Activated effector memory CD4-positive, alpha-beta T cell treated with Interleukin-2 at 50 U/mL for 16 hours (primary cell): ENCODE data around the gene MAST4.

ENCODE experiments used
- DNase-seq: peaks from one replicate; pipeline ENCODE4 v3.0.0-alpha.2; 2020

MAST4 gene

DNA sequence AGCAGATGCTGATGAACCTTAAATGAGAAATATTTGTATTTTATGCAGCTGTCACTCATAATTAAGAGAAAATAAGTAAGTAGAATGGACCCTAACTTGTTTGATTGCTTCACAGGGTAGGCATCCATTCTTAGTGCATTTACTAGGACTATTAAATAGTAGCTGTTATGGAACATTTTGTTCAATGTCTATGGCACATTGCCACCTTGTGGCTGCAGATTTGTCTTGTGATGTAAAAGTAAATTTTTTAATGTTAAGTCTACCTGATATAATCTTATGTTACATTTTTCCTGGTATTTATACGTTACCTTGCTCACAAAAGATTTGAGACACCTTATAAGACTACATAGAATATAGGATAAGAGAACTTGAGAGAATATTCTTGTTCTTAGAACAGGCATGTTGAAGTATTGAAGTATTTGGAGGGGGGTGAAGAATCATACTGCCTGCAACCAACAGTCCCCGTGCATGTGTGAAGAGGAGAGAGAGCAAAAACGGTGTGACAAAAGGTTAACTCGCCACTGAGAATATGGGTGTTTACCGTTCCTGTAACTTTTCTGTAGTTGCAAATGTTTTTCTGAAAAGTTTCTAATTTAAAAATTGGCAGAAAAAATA, 161.1 kb downstream of the MAST4 start:
- DNase-seq = no peak

DNA sequence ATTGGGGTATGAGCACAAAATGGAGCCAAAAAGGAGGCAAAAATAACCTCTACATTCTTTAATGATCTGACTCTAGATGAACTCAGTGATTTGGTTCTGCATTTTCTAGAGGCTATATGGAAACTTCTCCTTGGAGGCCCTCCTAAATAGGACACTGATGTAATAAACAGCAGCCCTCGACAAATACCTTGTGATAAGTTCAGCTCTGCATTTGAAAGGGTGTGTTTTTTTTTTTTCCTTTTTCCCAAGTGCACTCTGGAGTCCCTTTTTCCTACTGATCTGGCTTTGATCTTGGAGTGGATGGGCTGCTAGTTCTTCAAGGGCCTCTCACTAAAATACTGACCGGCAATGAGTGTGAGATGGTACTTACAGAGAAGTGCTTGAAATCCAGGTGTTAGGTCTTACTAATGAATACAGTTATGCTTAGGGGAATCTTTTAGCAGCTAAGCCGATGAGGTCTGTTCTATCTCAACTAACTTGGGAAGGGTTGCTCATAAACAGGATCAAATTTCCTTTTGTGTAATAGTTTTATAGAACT, 161.7 kb downstream of the MAST4 start:
- no peak for DNase-seq

DNA sequence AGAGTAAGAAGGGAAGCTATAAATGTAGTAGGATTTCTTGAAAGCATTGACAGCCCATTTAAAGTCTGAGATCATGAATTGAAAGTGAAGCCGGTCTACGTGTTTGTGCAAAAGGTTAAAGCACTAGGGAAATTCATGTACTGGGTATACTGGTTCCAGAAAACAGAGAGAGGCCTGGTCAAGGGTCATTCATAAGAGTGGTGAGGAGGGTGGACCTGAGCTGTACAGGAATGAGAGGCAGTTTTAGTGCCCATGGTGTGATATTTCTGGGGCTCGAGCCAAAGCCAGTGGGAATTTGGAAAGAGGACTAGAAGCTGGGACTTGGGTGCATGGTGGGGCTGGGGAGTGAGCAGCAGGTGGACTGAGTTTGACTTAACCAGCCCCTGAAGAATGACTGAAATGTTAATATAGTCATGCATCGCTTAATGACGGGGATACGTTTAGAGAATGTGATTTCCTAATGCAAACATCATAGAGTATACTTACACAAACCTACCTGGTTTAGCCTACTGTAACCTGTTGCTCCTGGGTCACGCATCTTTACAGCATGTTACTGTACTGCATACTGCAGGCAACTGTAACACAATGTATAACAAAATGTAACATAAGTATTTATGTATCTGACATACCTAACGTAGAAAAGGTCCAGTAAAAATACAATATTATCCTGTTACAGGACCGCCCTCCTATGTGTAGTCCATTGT, 173.0 kb downstream of the MAST4 start:
- DNase-seq = no peak

DNA sequence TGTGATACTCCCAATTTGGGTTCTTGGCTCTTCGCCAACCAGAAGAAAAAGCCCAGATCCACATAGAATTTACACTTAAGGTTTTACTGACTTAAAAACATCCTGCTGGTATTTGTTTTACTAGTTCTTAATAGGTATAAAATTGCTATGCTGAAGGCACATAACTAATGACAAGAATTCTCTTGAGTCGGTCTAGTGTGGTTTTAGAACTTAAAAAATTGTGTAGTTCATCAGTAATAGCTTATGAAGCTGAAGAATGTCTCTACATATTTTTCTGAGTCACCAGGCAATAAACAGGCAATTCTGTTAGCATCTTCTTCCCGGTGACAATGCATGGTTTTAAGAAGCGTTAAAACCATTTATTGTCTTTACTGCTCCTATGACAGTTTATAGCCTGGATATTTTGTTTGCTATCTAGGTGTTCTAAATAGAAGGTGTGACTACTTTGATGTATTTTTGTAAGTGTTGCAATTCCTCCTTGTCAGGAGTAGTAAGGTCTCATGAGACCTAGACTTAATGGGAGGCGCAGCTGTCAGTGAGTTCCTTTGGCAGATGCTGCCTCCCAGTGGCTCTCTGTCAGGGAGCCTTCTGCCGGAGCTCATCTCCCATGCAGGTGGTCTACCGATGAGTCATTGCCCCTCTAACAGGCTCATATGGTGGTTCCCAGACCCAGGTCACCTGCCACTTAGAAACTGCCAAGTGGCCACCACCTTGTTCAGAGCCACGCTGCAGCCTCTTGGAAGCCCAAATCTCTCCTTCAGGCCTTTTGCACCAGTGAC, 173.8 kb downstream of the MAST4 start:
- no peak for DNase-seq

DNA sequence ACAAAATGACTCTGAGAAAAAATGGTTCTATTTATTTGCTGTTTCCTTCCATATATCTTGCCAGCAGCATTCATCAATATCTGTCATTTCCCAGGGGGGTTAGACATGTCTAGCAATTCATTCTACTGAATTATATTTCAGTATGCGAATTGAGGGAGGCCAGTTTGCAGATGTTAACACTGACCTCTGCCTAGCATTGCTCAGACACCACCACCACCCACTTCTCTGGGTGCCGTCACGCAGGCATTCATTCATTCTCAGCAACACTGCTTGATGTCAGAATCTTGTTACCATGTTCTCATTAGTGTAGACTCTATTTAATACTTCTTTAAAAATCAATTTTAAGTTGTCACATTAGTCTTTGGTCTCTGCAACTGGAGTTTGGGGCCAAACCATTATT, 181.7 kb downstream of the MAST4 start:
- DNase-seq = no peak

DNA sequence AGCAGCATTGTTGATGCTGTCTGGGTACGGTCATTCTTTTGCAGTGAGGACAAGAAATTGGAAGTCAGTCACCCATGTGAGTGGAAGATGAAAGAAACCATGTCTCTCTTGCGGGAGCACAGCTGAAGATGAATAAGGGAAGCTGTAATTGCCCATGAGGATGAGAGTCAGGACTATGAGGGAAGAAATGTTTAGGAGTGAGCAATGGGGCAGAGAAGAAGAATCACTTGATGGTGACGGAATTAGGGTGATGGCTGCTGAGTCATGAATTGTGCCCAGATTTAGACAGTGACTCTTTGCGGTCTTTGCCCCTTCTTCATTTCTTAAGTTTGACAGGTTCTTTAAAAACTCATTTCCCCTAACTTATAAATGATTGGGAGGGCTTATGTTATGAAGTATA, 183.3 kb downstream of the MAST4 start:
- no peak for DNase-seq

DNA sequence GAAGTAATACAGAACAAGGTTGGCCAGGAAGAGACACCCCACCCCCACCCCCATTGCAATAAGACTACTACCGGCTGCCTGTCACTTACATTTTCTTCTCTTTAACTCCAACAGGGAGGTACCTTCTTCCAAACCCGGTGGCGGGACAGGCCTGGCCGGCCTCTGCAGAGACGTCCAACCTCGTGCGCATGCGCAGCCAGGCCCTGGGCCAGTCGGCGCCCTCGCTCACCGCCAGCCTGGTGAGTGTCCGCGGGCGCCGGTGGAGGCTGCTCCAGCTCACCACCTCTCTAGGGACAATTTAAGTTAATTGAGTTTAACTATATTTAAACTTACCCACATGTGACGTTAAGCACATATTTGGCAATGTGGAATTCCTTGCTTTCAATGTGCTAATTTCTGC, 192.4 kb downstream of the MAST4 start:
- DNase-seq = no peak

DNA sequence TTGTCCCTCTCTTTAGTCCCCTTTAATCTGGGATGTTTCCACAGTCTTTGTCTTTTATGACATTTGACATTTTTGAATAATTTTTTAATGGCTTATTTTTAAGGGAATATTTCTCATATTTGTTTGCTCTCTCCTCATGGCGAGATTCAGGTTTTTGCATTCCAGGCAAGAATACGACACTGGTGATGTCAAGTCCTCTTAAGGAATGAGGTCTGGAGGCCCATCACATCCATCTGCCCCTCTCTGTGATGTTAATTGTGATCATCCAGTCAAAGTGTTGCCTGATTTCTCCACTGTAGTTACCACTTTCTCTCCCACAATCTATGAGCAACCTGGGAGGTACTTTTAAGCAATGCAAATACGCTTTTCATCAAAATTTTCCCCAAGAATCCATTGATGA, 193.2 kb downstream of the MAST4 start:
- no peak for DNase-seq

DNA sequence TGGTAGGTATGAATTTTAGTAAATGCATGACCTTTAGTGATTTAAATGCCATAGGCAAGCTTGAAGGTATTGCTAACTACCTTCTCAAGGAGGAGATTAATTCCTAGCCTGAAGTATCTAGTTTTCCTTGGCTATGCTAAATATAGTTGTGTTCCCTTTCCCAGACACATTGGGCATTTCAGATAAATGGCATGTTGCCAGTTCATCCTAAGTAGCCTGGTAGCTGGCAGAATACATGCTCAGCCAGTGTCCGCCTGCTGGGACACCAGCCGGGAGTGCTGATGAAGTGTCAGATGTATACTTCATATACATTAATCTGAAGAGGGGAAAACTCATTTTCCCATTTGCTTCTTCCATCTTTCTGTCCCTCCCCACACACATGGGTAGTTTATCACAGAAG, 196.9 kb downstream of the MAST4 start:
- no peak for DNase-seq

DNA sequence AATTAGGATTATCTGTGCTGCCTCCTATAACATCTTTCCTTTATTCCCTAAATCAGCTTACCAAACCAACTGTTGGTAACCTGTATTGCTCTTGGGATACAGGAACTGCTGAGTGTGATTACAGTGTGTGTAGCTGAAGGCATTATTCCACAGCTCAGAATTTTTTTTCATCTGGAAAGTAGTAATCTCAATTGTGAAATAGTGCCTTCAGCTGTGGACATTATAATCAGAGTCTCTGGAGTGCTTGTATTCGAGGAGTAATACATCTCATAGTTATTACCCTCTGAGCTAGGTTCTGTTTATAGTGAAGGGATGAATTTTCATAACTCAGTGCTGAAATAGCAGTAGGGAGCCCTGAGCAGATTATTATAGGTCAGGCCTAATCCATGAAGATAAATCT, 199.5 kb downstream of the MAST4 start:
- no peak for DNase-seq

DNA sequence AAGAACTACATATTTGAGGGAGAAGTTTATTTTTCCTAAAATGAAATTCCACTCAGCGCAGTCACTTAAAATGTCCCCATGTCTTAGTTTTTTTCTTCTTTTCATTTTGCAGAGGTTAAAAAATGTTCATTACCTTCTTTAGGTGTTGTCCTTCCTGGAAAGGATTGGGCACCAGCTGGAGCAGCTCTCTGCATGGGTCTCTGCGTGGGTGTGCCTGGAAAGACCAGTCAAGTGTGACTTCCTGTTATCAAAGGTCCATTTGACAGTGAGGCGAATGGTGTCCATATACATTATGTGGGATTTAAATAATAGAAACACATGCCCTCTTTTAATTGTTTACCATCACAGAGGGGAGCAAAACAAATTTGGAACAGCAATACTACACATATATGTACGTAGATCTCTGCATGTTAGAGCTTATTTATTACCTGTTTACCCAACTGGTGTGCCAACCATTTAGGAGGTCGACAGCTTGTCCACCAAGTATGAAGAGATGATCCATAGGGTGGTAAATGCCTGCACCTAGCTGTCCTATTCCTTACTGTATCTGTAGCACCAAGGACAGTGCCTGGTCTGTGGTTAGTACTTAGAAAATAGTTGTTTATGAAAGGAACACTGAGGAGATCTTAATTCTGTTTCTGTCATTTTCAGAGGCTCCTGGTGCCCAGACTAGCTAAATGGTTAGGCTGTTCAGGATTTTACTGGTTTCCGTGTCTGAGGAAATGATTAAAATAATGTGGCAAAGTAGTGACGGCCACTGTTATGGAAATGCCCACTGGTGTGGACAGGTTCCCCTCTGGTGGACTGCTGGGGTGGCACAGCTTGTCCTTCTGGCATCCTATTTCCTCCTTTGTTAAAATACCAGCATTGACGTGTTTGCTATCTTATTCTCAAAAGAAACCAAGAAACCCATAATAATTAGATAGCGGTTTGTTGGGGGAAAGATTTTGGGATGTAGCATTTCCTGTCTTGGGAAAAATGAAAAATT, 200.4 kb downstream of the MAST4 start:
- no peak for DNase-seq

DNA sequence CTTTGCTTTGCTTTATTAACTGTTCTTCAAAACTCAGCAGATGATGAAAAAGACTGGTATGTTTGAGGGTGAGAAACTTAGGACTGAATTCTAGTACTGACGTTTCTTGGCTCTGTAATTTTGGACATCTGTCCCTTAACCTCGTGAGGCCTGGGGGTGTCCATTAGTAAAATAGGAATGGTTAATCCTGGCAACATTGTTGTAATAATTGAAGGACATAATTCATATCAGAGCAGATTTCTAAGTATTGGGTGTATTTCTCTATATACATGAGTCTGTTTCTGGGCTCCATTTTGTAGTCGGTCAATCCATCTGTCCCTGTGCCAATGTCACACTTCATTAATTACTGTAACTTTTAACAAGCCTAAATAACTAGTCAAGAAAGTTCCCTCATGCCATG, 206.7 kb downstream of the MAST4 start:
- DNase-seq = no peak

DNA sequence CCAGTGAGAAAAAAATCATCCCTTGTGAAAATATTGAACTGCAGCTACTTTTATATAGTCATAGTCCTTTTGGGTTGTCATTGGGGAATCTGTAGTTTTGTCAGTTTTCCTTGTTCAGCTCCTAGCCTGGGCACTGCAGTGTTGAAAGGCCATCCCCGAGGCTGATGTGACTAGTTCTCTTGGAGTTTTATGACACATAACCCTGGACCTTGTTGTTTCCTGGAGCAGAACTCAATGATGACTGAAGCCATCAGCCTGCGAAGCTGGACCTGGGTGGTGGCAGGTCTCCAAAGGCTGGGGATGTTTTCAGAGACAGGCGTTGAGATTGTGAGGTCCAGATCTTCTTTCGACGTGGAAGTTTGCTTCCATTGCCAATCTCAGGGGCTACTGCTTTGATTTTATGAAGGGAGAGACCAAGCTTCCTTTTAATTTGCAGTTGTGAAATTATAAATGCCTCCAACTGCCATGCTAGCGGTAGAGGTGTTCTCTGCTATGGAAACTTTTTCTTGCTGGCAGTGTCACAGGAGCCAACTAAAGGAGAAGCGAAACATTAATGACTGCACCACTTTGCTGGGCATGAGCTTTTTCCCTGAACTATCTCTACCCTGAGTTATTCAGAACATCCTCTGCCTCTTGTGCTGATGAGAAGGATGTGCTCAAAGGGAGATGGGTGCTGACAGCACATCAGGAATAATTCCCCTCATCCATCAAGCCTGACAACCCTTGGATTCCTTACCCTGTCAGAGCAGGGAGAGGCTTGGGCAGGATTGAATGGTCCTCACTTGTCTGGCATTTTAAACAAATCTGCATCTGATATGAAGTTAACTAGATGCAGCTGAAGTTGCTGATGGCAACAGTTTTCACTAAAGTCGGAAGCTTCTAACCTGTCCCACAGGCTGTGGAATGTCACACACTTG, 209.6 kb downstream of the MAST4 start:
- no peak for DNase-seq

DNA sequence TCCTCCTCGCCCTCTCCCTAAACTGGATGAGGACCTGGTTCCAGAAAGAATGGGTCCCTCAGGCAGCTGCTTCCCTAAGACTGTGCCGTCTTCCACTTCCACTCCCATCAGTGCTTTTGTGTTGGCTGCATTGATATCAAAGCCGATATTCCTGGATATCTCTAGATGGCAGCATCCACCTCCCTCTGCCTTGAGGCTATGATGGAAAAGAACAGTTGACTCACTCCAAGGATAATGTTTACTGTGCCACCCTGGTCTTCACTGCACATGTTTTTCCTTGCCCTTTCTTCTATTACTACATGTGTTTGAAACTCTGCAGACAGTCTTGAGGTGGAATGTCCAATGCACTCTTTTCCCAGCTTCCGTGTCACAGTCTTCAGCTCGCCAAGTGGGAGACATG, 211.6 kb downstream of the MAST4 start:
- DNase-seq = no peak

DNA sequence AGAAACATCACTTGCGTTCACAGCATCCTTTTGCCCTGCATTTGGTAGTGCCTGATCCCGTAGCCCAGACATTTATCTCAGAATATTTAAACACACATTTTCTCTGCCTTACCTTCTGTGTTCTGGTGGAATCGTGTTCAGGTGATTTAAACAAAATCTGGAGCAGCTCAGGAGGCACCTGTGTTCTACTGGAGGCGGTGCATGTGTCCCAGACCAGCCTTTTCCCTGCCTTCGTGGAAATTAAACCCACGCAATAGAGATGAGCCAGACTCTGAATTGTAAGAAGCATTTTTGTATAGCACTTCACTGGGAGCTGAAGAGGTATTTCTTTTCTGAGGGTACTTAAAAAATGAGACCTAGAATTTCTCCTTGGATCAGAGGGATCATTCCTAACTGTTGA, 212.5 kb downstream of the MAST4 start:
- DNase-seq = no peak

DNA sequence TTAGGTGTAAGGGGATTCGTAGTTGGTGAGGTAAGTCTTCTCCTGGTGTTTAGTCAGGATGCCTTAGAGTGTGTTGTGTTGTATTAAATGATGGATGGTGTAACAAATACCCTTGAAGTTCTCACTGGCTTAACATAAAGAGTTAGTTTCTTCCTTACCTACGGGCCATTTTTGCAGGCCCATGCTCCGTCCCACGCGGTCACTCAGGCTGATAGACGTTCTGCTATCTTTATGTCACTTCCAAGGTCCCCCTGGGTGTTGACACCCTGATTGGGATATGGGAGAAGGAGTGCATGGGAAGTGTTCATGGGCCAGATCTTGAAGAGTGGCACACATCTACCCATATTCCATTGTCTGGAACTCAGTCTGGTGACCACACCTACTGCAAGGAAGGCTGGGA, 214.0 kb downstream of the MAST4 start:
- no peak for DNase-seq

DNA sequence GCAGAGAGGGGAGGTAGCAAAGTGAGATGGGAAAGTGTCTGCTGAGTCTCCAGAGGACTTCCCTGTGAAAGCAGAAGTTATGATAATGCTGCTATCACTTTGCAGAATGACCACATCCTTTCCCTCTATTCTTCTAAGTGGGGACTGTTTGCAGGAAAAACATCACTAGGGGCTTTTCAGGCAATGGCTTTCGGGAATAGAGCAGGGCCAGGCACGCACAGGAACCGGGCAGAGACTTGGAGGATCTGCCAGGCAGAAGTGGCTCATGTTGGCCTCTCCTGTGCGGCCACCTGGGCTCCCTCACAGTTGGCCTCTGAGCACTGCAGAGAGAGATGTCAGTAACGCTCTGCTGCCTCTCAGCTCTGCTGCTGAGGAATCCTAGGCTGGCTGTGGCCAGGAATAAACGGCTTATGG, 214.7 kb downstream of the MAST4 start:
- no peak for DNase-seq

DNA sequence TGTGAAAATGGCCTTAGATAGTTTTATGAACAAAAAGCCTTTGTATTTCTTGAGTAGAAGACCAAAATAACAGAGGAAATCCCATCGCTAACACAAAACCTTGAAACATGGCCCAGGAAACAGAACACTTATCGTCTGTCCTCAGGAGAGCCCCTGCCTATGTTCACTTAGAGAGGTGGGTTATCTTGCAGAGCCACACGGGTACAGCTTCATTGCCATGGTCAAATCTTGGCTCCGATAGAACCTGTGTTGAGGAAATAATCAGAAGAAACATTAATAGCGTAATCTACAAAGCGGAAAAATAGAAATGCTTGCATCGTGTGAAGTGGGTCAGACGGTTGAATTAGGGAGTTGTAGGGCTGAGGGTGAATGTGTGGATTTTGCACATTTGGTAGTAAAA, 216.1 kb downstream of the MAST4 start:
- DNase-seq = no peak

DNA sequence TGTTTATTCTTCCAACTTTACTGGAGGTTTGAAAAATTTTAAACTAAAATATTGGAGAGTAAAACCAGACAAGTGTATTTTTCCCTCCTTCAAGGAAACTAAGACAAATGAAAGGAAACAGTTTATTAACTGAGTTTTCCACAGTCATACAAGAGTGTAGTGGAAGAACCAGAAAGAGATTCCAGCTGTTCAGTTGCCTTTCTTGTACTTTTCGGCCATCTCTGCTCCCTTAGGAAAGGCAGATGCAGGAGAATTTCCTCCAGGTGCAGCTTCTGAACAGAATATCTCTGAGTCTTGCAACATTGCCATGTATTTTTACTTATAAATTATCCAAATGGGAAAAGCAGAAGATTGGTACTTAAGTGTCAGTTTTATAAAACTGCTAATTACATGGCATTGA, 217.1 kb downstream of the MAST4 start:
- no peak for DNase-seq

DNA sequence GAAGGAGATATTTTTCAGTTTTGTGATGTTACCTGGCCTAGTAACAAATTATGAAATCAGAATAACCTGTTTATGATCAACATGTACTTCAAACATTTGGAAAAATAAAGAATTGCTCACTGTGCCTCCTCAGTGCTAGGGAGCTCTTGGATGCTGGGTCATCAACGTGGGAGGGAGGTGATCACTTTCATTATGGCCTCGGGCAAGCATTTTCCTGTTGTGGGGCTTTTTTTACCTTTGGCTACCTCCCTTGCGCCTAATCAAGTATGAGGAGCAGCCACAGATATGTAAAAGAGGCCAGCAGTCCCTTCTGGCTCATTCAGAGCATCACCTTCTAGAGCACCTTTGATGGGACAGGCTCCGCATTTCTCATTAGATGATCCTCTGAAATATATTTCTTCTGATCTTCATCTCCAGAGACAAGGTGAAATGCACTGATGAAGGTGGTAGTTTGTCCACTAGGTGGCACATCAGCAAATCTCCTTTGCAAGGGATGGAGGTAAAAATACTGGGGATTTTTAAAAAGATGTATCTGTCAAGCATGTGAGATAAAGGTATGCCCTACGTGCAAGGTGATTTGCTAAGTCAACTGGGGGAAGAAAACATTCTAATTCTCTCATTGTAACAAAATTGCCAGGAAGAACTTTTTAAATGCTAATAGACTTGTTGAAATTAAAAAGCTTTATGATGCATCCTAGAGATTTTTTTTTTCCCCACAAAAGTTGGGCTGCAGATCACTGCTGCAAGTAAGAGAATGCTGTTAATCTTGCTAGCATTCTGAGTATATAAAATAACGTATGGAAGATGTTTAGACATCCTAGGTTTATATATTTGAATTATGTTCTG, 218.2 kb downstream of the MAST4 start:
- DNase-seq = no peak
